GM12878 (cell line): Measurements from ENCODE around the gene FSTL4. TPM values are rescaled to one million over a fixed set of nuclear protein-coding genes. Genes with fewer than 3 reads are reported as not detected.

Source experiments
- ASH2L ChIP-seq: fragments of 300-600, 200-600 bp; sonication (generic); IDR thresholded peaks from 2 replicates; pipeline ENCODE4 v1.6.1; 2017; ENCODE audit warnings: low read depth, mild to moderate bottlenecking, borderline replicate concordance
- CBFB ChIP-seq: IDR thresholded peaks from 2 replicates; pipeline ENCODE4 v1.6.1; 2016; ENCODE audit warnings: antibody characterized with exemption, low read depth
- GATAD2B ChIP-seq: fragments of 450-650 bp; conservative IDR thresholded peaks from 2 replicates; pipeline ENCODE4 v1.6.1; 2017; ENCODE audit warnings: low read depth, mild to moderate bottlenecking, moderate library complexity
- HCFC1 ChIP-seq: fragments of 150-350 bp; IDR thresholded peaks from 2 replicates; pipeline ENCODE4 v1.6.1; 2014; ENCODE audit warnings: low read length
- NFYA ChIP-seq: IDR thresholded peaks from 2 replicates; pipeline ENCODE4 v1.6.1; 2011; ENCODE audit warnings: low read depth, mild to moderate bottlenecking, low read length, improper control_type of control experiment, borderline replicate concordance
- RELB ChIP-seq: fragments of 450-650 bp; IDR thresholded peaks from 2 replicates; pipeline ENCODE4 v1.6.1; 2017; ENCODE audit warnings: low read depth, mild to moderate bottlenecking, moderate library complexity
- STAT3 ChIP-seq: IDR thresholded peaks from 2 replicates; pipeline ENCODE4 v1.6.1; 2011; ENCODE audit warnings: low read depth, low read length, improper control_type of control experiment
- ZNF384 ChIP-seq: IDR thresholded peaks from 2 replicates; pipeline ENCODE4 v1.6.1; 2012; ENCODE audit warnings: low read depth, mild to moderate bottlenecking, low read length, improper control_type of control experiment, borderline replicate concordance
- ZNF687 ChIP-seq: fragments of 450-650 bp; IDR thresholded peaks from 2 replicates; pipeline ENCODE4 v1.6.1; 2017; ENCODE audit warnings: mild to moderate bottlenecking, moderate library complexity
- polyA plus RNA-seq, 11 experiments: library from polyadenylated mRNA; depleted of rRNA in 4 of 11; unstranded in 6 of 11; stranded (reverse) in 5 of 11; fragments of >200 nt; fragmentation: Nextera tagmentation in 4 of 11; fragmentation: Illumina TruSeq in 1 of 11; extraction: Ambion mirVana in 4 of 11; extraction: Trizol in 1 of 11; gene quantifications; 1 replicate in 1 of 11; 2 replicates in 10 of 11; pipeline versions ENCODE4 v1.2.1 to v1.2.3, GENCODE V29; 2011 to 2016; ENCODE audit warnings: inconsistent platforms in 2 of 11, missing spikeins in 2 of 11, low read depth in 1 of 11
- total RNA-seq, 4 experiments: library from RNA; depleted of rRNA in 3 of 4; stranded (reverse); fragments of >200 nt in 3 of 4; fragmentation: Illumina TruSeq in 1 of 4; extraction: Trizol in 1 of 4; gene quantifications; 2 replicates each; pipeline versions ENCODE4 v1.2.1 to v1.2.3, GENCODE V29; 2013 to 2021

FSTL4 gene
- total and polyA plus RNA-seq, 10 of the 15 experiments (the other 5 are each of a cell fraction or from before 2014, with no cell fraction given): 0.01 to 0.79 (median 0.21) TPM; not detected in 6

GRCh38 chr5:133655966-133656365 is 43.6 kb upstream of the FSTL4 start (continued):
- TF ChIP-seq ZNF687: no peak
- TF ChIP-seq NFYA: no peak
- TF ChIP-seq STAT3: no peak
- TF ChIP-seq ASH2L: no peak
- TF ChIP-seq HCFC1: no peak
- TF ChIP-seq ZNF384: no peak
- TF ChIP-seq RELB: no peak
- TF ChIP-seq GATAD2B: no peak
- no peak for TF ChIP-seq CBFB
